GM19238 (cell line): Measurements from ENCODE around the gene ZNF319.

ENCODE experiments used
- DNase-seq: peaks from one replicate; pipeline ENCODE4 v3.0.0; 2011; ENCODE audit warnings: low spot score; ENCODE audit not compliant: insufficient read length

The ZNF319 gene

DNA sequence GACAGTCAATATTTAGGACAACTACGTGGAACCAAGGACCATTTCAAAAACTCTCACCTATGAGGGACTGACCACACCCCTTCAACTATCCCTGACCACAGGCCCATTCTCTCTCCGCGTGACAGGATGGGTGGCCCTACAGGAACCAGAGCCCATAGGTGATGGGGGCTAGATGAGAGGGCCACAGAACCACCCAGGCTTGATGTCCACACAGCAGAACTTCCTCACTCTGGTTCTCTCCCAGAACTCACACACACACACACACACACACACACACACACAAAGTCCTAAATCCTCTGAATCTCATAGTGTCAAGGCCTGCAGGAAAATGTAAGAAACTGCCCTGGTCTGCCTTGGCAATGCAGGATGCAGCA lies 1.5 kb downstream of the ZNF319 start:
- DNase-seq, result no peak

DNA sequence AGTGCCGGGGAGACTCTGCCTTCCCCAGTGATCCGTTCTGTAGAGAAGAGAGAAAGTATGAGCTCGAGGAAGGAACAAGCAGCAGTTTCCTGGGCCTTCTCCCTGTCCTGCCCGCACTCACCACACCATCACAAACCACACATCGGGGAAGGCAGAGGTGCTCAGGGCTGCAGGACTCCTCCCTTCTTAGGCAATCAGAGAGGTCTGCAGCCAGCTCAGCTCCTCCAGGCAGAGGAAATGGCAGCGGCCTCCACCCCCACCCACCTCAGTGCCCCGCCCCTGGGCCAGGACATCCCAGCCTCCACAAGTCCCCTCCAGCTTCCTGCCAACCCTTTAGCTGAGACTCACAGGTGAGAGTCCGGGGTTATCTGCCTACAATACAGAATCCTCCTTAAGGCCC lies 2.0 kb downstream of the ZNF319 start:
- DNase-seq, result no peak

GRCh38 chr16:57997528-57998265 lies 2.8 kb downstream of the ZNF319 start:
- DNase-seq, result no peak

- no peak for DNase-seq
These were observed 3.3 kb downstream of the ZNF319 start for GRCh38 chr16:57997176-57997527.

- DNase-seq, result no peak
These were observed 3.9 kb downstream of the ZNF319 start for GRCh38 chr16:57996406-57997175.

DNA sequence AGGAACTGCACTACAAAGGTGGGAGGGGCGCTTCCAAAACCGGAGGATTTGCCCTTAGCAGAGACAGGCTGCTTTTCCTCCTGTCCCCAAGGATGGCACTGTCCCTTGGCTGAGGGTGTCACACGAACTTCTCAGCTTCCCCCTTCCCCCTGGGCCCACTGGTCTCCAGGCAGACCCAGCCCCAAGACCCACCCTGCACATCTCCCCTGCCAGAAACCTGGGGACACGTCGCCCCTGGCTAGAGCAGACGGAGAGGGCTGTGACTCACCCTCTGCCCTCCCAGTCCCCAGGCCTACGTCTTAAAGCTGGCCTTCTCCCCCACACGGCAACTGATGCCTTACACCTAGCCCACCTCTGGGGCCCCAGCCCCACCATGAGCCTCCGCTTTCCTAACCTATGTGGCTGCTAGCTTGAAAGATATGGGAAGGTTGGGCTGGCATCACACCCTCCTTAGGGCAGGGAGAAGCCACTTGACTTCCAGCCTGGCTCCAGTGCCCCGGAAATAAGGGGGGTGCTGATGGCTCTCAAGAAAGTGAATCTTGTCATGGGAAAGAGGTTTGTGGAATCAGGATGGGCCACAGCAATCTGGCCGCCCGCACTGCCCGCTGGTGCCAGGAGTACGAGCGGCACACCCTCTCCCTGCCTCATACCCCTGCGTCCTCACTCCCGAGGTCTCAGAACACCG lies 4.6 kb downstream of the ZNF319 start:
- DNase-seq, result no peak

DNA sequence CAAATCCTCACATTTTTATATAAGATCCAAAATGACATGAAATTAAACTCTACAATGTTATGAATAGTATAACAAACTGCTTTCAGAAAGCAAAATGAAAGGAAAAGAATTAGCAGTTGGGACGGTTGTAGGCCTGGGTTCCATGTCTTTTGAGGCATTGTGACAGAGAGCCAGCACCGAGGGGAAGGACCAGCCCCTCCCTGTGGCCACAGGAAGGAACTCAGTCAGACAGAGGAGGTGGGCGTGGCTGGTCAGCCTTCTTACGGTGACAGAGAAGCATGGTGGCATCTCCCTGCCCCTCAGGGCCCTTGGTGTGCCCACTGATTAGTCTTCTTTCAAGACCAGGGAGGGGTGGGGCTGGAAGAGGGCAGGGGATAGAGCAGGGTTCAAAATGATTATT lies 5.7 kb downstream of the ZNF319 start:
- peak; percentile 48 for DNase-seq

DNA sequence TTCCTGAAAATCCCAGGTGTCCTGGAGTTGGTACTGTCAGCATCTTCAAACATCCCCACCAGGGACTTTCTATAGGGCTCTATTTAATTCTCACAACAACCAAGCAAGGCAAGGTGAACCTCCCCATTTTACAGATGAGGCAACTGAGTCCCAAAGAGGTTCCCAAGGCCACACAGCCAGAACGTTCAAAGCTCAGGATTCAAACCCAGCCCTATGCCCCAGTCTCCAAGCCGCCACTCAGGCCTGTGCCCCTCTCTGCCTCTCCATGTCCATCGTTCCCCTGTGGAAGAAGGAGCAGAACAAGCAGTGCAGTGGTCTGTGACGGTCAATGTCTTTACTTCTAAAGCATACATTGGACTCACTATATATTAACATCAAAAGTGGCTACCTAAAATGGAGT lies 6.1 kb downstream of the ZNF319 start:
- DNase-seq, result no peak

GRCh38 chr16:57993897-57994296 lies 6.6 kb downstream of the ZNF319 start:
- DNase-seq, result no peak

DNA sequence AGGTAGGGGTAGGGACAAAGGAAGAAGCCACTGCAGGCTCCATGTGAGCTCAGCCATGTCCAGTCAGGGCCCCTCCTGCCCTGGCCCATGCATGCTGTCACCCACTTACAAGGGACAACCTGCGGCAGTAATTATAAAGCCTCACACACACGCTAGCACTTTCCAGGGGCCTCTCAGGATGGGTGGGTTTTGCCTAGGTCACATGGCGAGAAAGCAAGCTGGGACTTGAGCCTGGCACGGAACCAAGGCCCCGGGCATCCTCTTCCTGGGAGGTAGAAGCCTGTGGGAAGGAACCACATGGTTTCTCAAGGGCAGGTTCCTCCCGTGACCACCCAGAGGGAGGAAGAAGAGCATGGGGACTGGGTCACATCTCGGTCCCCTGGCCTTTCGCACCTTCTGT lies 7.0 kb downstream of the ZNF319 start:
- no peak for DNase-seq

GRCh38 chr16:57992084-57992483 lies 8.4 kb downstream of the ZNF319 start:
- DNase-seq, result no peak

- no peak for DNase-seq
These were observed 8.9 kb downstream of the ZNF319 start for GRCh38 chr16:57991551-57992059.

- DNase-seq, result no peak
These were observed 11.5 kb downstream of the ZNF319 start for GRCh38 chr16:57988929-57989328.

DNA sequence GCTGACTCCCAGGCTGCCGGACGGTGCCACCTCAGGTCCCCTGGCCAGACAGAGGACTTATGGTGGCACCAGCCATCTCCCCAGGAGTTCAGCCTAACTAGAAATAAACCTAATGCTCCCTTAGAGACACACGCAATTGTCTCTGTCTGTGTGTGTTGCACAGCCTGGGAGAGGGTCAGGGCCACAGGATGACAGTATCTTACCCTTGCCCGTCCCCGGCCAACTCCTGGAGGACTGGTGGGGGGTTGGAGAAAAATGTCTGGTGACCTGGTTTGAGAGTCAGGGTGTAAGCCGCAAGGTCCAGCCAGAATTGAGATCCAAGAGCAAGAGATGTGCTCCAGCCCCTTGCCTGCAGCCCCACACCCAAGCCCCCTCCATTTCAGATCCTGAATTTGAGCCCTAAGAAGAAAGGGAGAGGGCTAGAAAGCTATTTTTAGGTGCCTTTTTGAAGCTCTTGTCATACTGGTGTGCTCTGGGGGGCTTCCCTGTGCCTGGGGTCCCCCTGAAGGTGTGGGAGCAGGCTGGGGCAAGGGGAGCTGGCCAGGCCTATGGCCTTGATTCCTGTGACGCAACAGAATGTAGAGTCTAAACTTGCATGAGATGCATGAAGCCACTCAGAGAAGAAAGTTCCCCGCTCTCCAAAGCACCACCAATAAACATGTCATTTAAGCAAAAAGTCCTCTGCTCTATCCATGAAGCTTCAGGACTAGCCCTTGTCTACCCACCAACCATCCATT lies 12.9 kb downstream of the ZNF319 start:
- DNase-seq, result no peak

GRCh38 chr16:57986196-57986595 lies 14.3 kb downstream of the ZNF319 start:
- no peak for DNase-seq

- DNase-seq, result peak; percentile 40
These were observed 15.0 kb downstream of the ZNF319 start for GRCh38 chr16:57985204-57986181.

GRCh38 chr16:57984443-57985203 lies 15.8 kb downstream of the ZNF319 start:
- DNase-seq, result peak; percentile 72

GRCh38 chr16:57982385-57982784 lies 18.1 kb downstream of the ZNF319 start:
- no peak for DNase-seq

GRCh38 chr16:57981636-57982035 lies 18.8 kb downstream of the ZNF319 start:
- DNase-seq, result no peak
